K562 (cell line): ENCODE measurements around the gene WDR49. TPM values are rescaled to one million over a fixed set of nuclear protein-coding genes. Genes with fewer than 3 reads are reported as not detected.

ENCODE experiments used
- ATAC-seq: fragments of 200-7000 bp; cut with Tn5 transposase; 3 replicates; pipeline ENCODE4 v1.9.1; 2020; ENCODE audit warnings: moderate library complexity
- BruUV-seq: library from RNA; stranded (reverse); fragments of 400-500 nt; replicated peaks from 2 replicates; lab custom pipeline; 2021; lab: Mats Ljungman, UMichigan
- CTCF ChIA-PET: fragments of 300-600 bp; formaldehyde crosslinking; extraction: SDS; loops from one replicate; lab custom pipeline; 2021; ENCODE audit warnings: low intra/inter-chr PET ratio; lab: Yijun Ruan, JAX
- POLR2A ChIA-PET: fragments of 300-600, 350-650 bp; sonication (Branson Sonifier 250); formaldehyde crosslinking; extraction: SDS; loops from one replicate; lab custom pipeline; 2021; ENCODE audit warnings: antibody characterized with exemption, inconsistent platforms; lab: Yijun Ruan, JAX
- DNase-seq, 4 experiments: peaks; one replicate each; pipeline versions ENCODE4 v3.0.0 to v3.0.0-alpha.2; 2011 to 2018; ENCODE audit warnings: low spot score in 3 of 4, mixed read lengths in 3 of 4; ENCODE audit errors: extremely low read depth in 1 of 4
- FAIRE-seq: peaks from 2 replicates; lab custom pipeline; 2011; peaks lifted over from hg19 to GRCh38; lab: Jason Lieb, UNC
- H2AFZ ChIP-seq: 2 replicates; pipeline ENCODE4 v1.6.0; 2011; ENCODE audit warnings: low read depth, low read length, control low read depth, inconsistent platforms
- H3K27ac ChIP-seq: fragments of 200-600 bp; 3 replicates; pipeline ENCODE4 v1.8.0; 2011; ENCODE audit warnings: low read depth, mild to moderate bottlenecking, control low read depth, inconsistent platforms, low read length, moderate library complexity, mixed read lengths; ENCODE audit errors: extremely low read depth
- H3K27me3 ChIP-seq, 2 experiments: fragments of 300-600 bp in 1 of 2; 2 replicates in 1 of 2; 3 replicates in 1 of 2; pipeline versions ENCODE4 v1.6.0 to v1.8.0; 2011; ENCODE audit warnings: inconsistent platforms in 2 of 2, low read length in 2 of 2, mild to moderate bottlenecking in 1 of 2, mixed read lengths in 1 of 2, moderate library complexity in 1 of 2; ENCODE audit not compliant: control insufficient read depth in 2 of 2, insufficient read depth in 2 of 2
- H3K36me3 ChIP-seq: fragments of 300-600 bp; 3 replicates; pipeline ENCODE4 v1.8.0; 2011; ENCODE audit warnings: mild to moderate bottlenecking, low read length, inconsistent platforms; ENCODE audit not compliant: control insufficient read depth, insufficient read depth
- H3K4me1 ChIP-seq, 2 experiments: fragments of 200-600 bp in 1 of 2; replicated peaks in 1 of 2; 2 replicates in 1 of 2; 3 replicates in 1 of 2; pipeline versions ENCODE4 v1.5.1 to v1.8.0; 2011; ENCODE audit warnings: inconsistent platforms in 2 of 2, low read length in 2 of 2, mild to moderate bottlenecking in 1 of 2, mixed read lengths in 1 of 2, moderate library complexity in 1 of 2; ENCODE audit not compliant: control insufficient read depth in 2 of 2, insufficient read depth in 2 of 2
- H3K4me2 ChIP-seq: 2 replicates; pipeline ENCODE4 v1.6.1; 2011; ENCODE audit warnings: low read length, control low read depth, inconsistent platforms, mixed read lengths; ENCODE audit not compliant: insufficient read depth
- H3K4me3 ChIP-seq: fragments of 200-600 bp; sonication (generic), shearing (Covaris generic); 2 replicates; pipeline ENCODE4 v1.5.1; 2016; ENCODE audit warnings: control low read depth, inconsistent platforms
- H3K79me2 ChIP-seq: fragments of 200-600 bp; 3 replicates; pipeline ENCODE4 v1.8.0; 2011; ENCODE audit warnings: low read length, inconsistent platforms; ENCODE audit not compliant: control insufficient read depth, insufficient read depth
- H3K9ac ChIP-seq, 2 experiments: 2 replicates each; pipeline versions ENCODE4 v1.6.0 to v1.6.1; 2011; ENCODE audit warnings: low read depth in 2 of 2, low read length in 2 of 2, control low read depth in 1 of 2, inconsistent platforms in 1 of 2, mild to moderate bottlenecking in 1 of 2, mixed read lengths in 1 of 2; ENCODE audit not compliant: insufficient read depth in 1 of 2
- H3K9me1 ChIP-seq: one replicate; pipeline ENCODE4 v1.6.0; 2011; ENCODE audit warnings: inconsistent platforms, mild to moderate bottlenecking, low read length, moderate library complexity; ENCODE audit not compliant: control insufficient read depth, insufficient read depth
- H3K9me3 ChIP-seq: replicated peaks from 2 replicates; pipeline ENCODE4 v1.5.1; 2011; ENCODE audit warnings: low read depth, low read length, inconsistent platforms; ENCODE audit not compliant: control insufficient read depth, insufficient read depth
- H4K20me1 ChIP-seq: replicated peaks from 2 replicates; pipeline ENCODE4 v1.6.1; 2011; ENCODE audit warnings: low read length, inconsistent platforms, mixed read lengths; ENCODE audit not compliant: control insufficient read depth, insufficient read depth
- ASH1L ChIP-seq: fragments of 450-650 bp; IDR thresholded peaks from 2 replicates; pipeline ENCODE4 v1.6.1; 2018; ENCODE audit warnings: borderline replicate concordance, mild to moderate bottlenecking, low read depth; ENCODE audit not compliant: partially characterized antibody
- GTF3C2 ChIP-seq: IDR thresholded peaks from 3 replicates; pipeline ENCODE4 v1.6.1; 2011; ENCODE audit warnings: borderline replicate concordance, mild to moderate bottlenecking, moderate library complexity; ENCODE audit not compliant: insufficient read length; ENCODE audit errors: extremely low read depth
- HDAC6 ChIP-seq: IDR thresholded peaks from 2 replicates; pipeline ENCODE4 v1.6.1; 2012; ENCODE audit warnings: low read depth, mild to moderate bottlenecking, control low read depth, inconsistent platforms, low read length, moderate library complexity
- IRF2 ChIP-seq: sonication (generic); formaldehyde crosslinking; IDR thresholded peaks from 2 replicates; pipeline ENCODE4 v1.8.1; 2022; ENCODE audit warnings: mild to moderate bottlenecking, missing genetic modification reagents
- KHSRP ChIP-seq: fragments of 450-650 bp; IDR thresholded peaks from 2 replicates; pipeline ENCODE4 v1.6.1; 2017
- POLR3G ChIP-seq: IDR thresholded peaks from 2 replicates; pipeline ENCODE4 v1.6.1; 2011; ENCODE audit not compliant: insufficient read length, insufficient replicate concordance; ENCODE audit errors: extremely low read depth
- ZNF277 ChIP-seq: fragments of 250-450 bp; sonication (Bioruptor Pico); IDR thresholded peaks from 2 replicates; pipeline ENCODE4 v1.8.0; 2022; ENCODE audit warnings: inconsistent platforms, mild to moderate bottlenecking, moderate library complexity, borderline replicate concordance
- ZNF639 ChIP-seq, 2 experiments: fragments of 200-800 bp in 1 of 2; sonication (Bioruptor generic) in 1 of 2; sonication (generic) in 1 of 2; formaldehyde crosslinking in 1 of 2; IDR thresholded peaks in 1 of 2; conservative IDR thresholded peaks in 1 of 2; 2 replicates each; pipeline versions ENCODE4 v1.5.0 to v1.6.1; 2016 to 2020; ENCODE audit warnings: missing compliant biosample characterization in 1 of 2, missing genetic modification characterization in 1 of 2, missing genetic modification reagents in 1 of 2
- ZNF79 ChIP-seq: fragments of 250-450 bp; sonication (Bioruptor Pico); IDR thresholded peaks from 2 replicates; pipeline ENCODE4 v1.4.0; 2020; ENCODE audit warnings: low read depth, mild to moderate bottlenecking, moderate library complexity
- WGBS: fragments of 100-300 bp; shearing (Covaris generic); methylation state at CpG from one replicate; pipeline ENCODE4 v1.1.6; 2016; ENCODE audit warnings: low coverage, mixed read lengths; ENCODE audit not compliant: insufficient coverage; ENCODE audit errors: missing lambda C conversion rate; 5-methylcytosine and 5-hydroxymethylcytosine counted together
- in situ Hi-C: fragments of 300-500 bp; cut with MboI; formaldehyde crosslinking; loops from 4 replicates; pipeline ENCODE4 v1.15.0; 2018; ENCODE audit warnings: inconsistent platforms, mixed read lengths
- intact Hi-C: fragments of 100-400 bp; cut with micrococcal nuclease; formaldehyde crosslinking; loops from 2 replicates; pipeline ENCODE4 v1.14.2; 2022
- polyA plus RNA-seq, 8 experiments: library from polyadenylated mRNA; depleted of rRNA in 4 of 8; stranded (reverse) in 5 of 8; unstranded in 3 of 8; fragments of >200 nt; fragmentation: Nextera tagmentation in 2 of 8; fragmentation: Illumina TruSeq in 1 of 8; extraction: Ambion mirVana in 2 of 8; extraction: Trizol in 1 of 8; gene quantifications; 2 replicates each; pipeline versions ENCODE4 v1.2.1 to v1.2.3, GENCODE V29; 2011 to 2014; ENCODE audit warnings: inconsistent platforms in 1 of 8, missing spikeins in 1 of 8
- total RNA-seq, 7 experiments: library from RNA; depleted of rRNA in 6 of 7; stranded (reverse); fragments of >200 nt in 6 of 7; fragmentation: Illumina TruSeq in 2 of 7; extraction: Trizol in 2 of 7; gene quantifications; 2 replicates each; pipeline versions ENCODE4 v1.2.1 to v1.2.3, GENCODE V29; 2011 to 2021; ENCODE audit warnings: low replicate concordance in 1 of 7

The WDR49 gene
- total and polyA plus RNA-seq, 9 of the 15 experiments (the other 6 are each of a cell fraction or from before 2014, with no cell fraction given), result not detected

- no peaks in the 10 kb centered on the region for H3K27me3 ChIP-seq
- no peak for FAIRE-seq
- no peak overlapping the region for H3K9ac ChIP-seq
- H3K36me3 ChIP-seq, result no peaks in the 10 kb centered on the region
- intact Hi-C loops, result no loop called here
- in situ Hi-C loops, result no loop called here
- no peak for ATAC-seq
- no peak overlapping the region for H2AFZ ChIP-seq
- no peaks in the 10 kb centered on the region for H3K4me1 ChIP-seq
- H3K9me3 ChIP-seq, result no peaks in the 10 kb centered on the region
- no peak for DNase-seq
- H3K27ac ChIP-seq, result no peak overlapping the region
- H3K4me3 ChIP-seq, result no peak overlapping the region
- 0% methylated on average over 6 of the region's 6 CpGs for WGBS
- no peak overlapping the region for H3K4me2 ChIP-seq
- no TSS peak for BruUV-seq
- H3K79me2 ChIP-seq, result no peaks in the 10 kb centered on the region
- no peaks in the 10 kb centered on the region for H3K9me1 ChIP-seq
- POLR2A ChIA-PET, result no interaction called here
- CTCF ChIA-PET, result no interaction called here
- H4K20me1 ChIP-seq, result no peaks in the 10 kb centered on the region
- TF ChIP-seq POLR3G (no peak), HDAC6 (no peak), ASH1L (no peak), IRF2 (CRISPR knock-in tag) (no peak), GTF3C2 (no peak), ZNF639 (CRISPR knock-in tag; conservative IDR thresholded peaks at IDR 0.05 in 1 of 2, IDR thresholded peaks at IDR 0.05 in 1 of 2) (no peak), KHSRP (no peak), ZNF79 (CRISPR knock-in tag) (no peak), ZNF277 (no peak)
Observed at GRCh38 chr3:167456157-167456799, 197.5 kb downstream of the WDR49 start.
